ENCODE results near the gene MTHFS. TPM values are rescaled to one million over a fixed set of nuclear protein-coding genes. Genes with fewer than 3 reads are reported as not detected.

MTHFS gene
- total and polyA plus RNA-seq, 4 experiments from 2014 or later, result 21.3 to 136 (median 44.2) TPM

- H3K9me3 Mint-ChIP-seq, result no peaks in the 10 kb centered on the region
- Histone ChIP-seq H3K27me3 (ENCODE audit: insufficient read depth, low read length) (no peaks in the 10 kb centered on the region), H3K4me1 (ENCODE audit: insufficient read depth, low read length) (no peaks in the 10 kb centered on the region), H3K4me3 (ENCODE audit: low read length in 2 of 2) (no peak overlapping the region), H3K9me3 (ENCODE audit: control insufficient read depth in 1 of 2, low read length in 2 of 2) (no peaks in the 10 kb centered on the region), H3K27ac (ENCODE audit: low read depth, low read length) (no peak overlapping the region), H3K36me3 (ENCODE audit: insufficient read depth, low read length) (no peaks in the 10 kb centered on the region)
- H3K36me3 Mint-ChIP-seq, result peaks cover 47 to 52% of the 10 kb centered on the region in 2 donors
- no peak overlapping the region for H3K4me3 Mint-ChIP-seq
- DNase-seq, result no peak
- H3K27ac Mint-ChIP-seq, result no peak overlapping the region
- ChIA-PET CTCF (ENCODE audit: partially characterized antibody) (interaction anchor here (2.0 to 8.2 kb wide), 2 partner anchors 10 to 14 kb away, joined by 5 to 74 read pairs; no protein-coding TSS in a partner anchor), POLR2A (ENCODE audit: partially characterized antibody) (no interaction called here)
- intact Hi-C loops (cut with micrococcal nuclease), result no loop called here
- peaks cover 6 to 31% (median 20%) of the 10 kb centered on the region in 4 donors for H3K4me1 Mint-ChIP-seq
- no peaks in the 10 kb centered on the region for H3K27me3 Mint-ChIP-seq
Measured at GRCh38 chr15:79863886-79864285, 32.9 kb downstream of the MTHFS start.

GRCh38 chr15:79862191-79862590, 34.6 kb downstream of the MTHFS start:
- CTCF ChIA-PET (ENCODE audit: partially characterized antibody), result interaction anchor here (8.2 kb wide), 1 partner anchor 9 kb away, joined by 74 read pairs; no protein-coding TSS in a partner anchor
- peak overlapping the region in 1 of 7 donors; percentile 29 for H3K27ac Mint-ChIP-seq
- intact Hi-C loops (cut with micrococcal nuclease), result no loop called here

GRCh38 chr15:79860661-79861060, 36.2 kb downstream of the MTHFS start:
- Mint-ChIP-seq H3K4me1 (peaks cover 17 to 33% (median 21%) of the 10 kb centered on the region in 4 donors), H3K4me3 (no peak overlapping the region), H3K27me3 (no peaks in the 10 kb centered on the region), H3K9me3 (no peaks in the 10 kb centered on the region), H3K36me3 (peaks cover 32 to 34% of the 10 kb centered on the region in 2 donors), H3K27ac (peak overlapping the region in 2 of 7 donors; percentile 20 to 26)
- Histone ChIP-seq H3K36me3 (ENCODE audit: insufficient read depth, low read length) (no peaks in the 10 kb centered on the region), H3K27me3 (ENCODE audit: insufficient read depth, low read length) (no peaks in the 10 kb centered on the region), H3K4me3 (ENCODE audit: low read length in 2 of 2) (no peak overlapping the region), H3K9me3 (ENCODE audit: control insufficient read depth in 1 of 2, low read length in 2 of 2) (no peaks in the 10 kb centered on the region), H3K27ac (ENCODE audit: low read depth, low read length) (no peak overlapping the region), H3K4me1 (ENCODE audit: insufficient read depth, low read length) (no peaks in the 10 kb centered on the region)
- ChIA-PET CTCF (ENCODE audit: partially characterized antibody) (interaction anchor here (0.7 to 1.8 kb wide), 2 partner anchors 8 to 214 kb away, joined by 3 to 5 read pairs; no protein-coding TSS in a partner anchor), POLR2A (ENCODE audit: partially characterized antibody) (no interaction called here)
- DNase-seq, result no peak
- intact Hi-C loops (cut with micrococcal nuclease), result no loop called here

More at GRCh38 chr15:79862191-79862590, 34.6 kb downstream of the MTHFS start:
- H3K36me3 ChIP-seq (ENCODE audit: insufficient read depth, low read length), result no peaks in the 10 kb centered on the region
- H3K27ac ChIP-seq (ENCODE audit: low read depth, low read length), result no peak overlapping the region
- no peaks in the 10 kb centered on the region for H3K27me3 ChIP-seq (ENCODE audit: insufficient read depth, low read length)
- no peak for DNase-seq
- Mint-ChIP-seq H3K4me1 (peaks cover 14 to 33% (median 22%) of the 10 kb centered on the region in 4 donors), H3K27me3 (no peaks in the 10 kb centered on the region), H3K9me3 (no peaks in the 10 kb centered on the region), H3K36me3 (peaks cover 34 to 42% of the 10 kb centered on the region in 2 donors), H3K4me3 (no peak overlapping the region)
- no peaks in the 10 kb centered on the region for H3K4me1 ChIP-seq (ENCODE audit: insufficient read depth, low read length)
- no peak overlapping the region for H3K4me3 ChIP-seq (ENCODE audit: low read length in 2 of 2)
- no peaks in the 10 kb centered on the region for H3K9me3 ChIP-seq (ENCODE audit: control insufficient read depth in 1 of 2, low read length in 2 of 2)
- POLR2A ChIA-PET (ENCODE audit: partially characterized antibody), result no interaction called here

GRCh38 chr15:79858469-79858868, 38.3 kb downstream of the MTHFS start:
- CTCF ChIA-PET (ENCODE audit: partially characterized antibody), result interaction anchor here (1.4 kb wide), 1 partner anchor 9 kb away, joined by 4 read pairs; no protein-coding TSS in a partner anchor
- peaks cover under 1% of the 10 kb centered on the region for H3K4me1 ChIP-seq (ENCODE audit: insufficient read depth, low read length)
- no peaks in the 10 kb centered on the region for H3K9me3 Mint-ChIP-seq
- peaks cover 21 to 37% (median 25%) of the 10 kb centered on the region in 4 donors for H3K4me1 Mint-ChIP-seq
- H3K27me3 Mint-ChIP-seq, result no peaks in the 10 kb centered on the region
- H3K4me3 ChIP-seq (ENCODE audit: low read length in 2 of 2), result no peak overlapping the region
- intact Hi-C loops (cut with micrococcal nuclease), result no loop called here
- no peak overlapping the region for H3K27ac ChIP-seq (ENCODE audit: low read depth, low read length)
- no peaks in the 10 kb centered on the region for H3K27me3 ChIP-seq (ENCODE audit: insufficient read depth, low read length)
- H3K36me3 Mint-ChIP-seq, result peaks cover 31 to 34% of the 10 kb centered on the region in 2 donors
- POLR2A ChIA-PET (ENCODE audit: partially characterized antibody), result no interaction called here
- H3K27ac Mint-ChIP-seq, result no peak overlapping the region
- H3K9me3 ChIP-seq (ENCODE audit: control insufficient read depth in 1 of 2, low read length in 2 of 2), result no peaks in the 10 kb centered on the region
- H3K36me3 ChIP-seq (ENCODE audit: insufficient read depth, low read length), result no peaks in the 10 kb centered on the region
- no peak overlapping the region for H3K4me3 Mint-ChIP-seq
- no peak for DNase-seq

- Mint-ChIP-seq H3K4me3 (no peak overlapping the region), H3K27me3 (no peaks in the 10 kb centered on the region), H3K27ac (peak overlapping the region in 2 of 7 donors; percentile 18 to 39), H3K36me3 (peaks cover 23 to 43% of the 10 kb centered on the region in 2 donors), H3K4me1 (peaks cover 10 to 32% (median 16%) of the 10 kb centered on the region in 4 donors), H3K9me3 (no peaks in the 10 kb centered on the region)
- Histone ChIP-seq H3K4me3 (ENCODE audit: low read length in 2 of 2) (no peak overlapping the region), H3K27ac (ENCODE audit: low read depth, low read length) (no peak overlapping the region), H3K9me3 (ENCODE audit: control insufficient read depth in 1 of 2, low read length in 2 of 2) (no peaks in the 10 kb centered on the region), H3K4me1 (ENCODE audit: insufficient read depth, low read length) (peaks cover 5% of the 10 kb centered on the region), H3K27me3 (ENCODE audit: insufficient read depth, low read length) (no peaks in the 10 kb centered on the region), H3K36me3 (ENCODE audit: insufficient read depth, low read length) (no peaks in the 10 kb centered on the region)
- peak; percentile 41 to 50 (median 46) for DNase-seq
- intact Hi-C loops (cut with micrococcal nuclease), result loop anchor here (1.0 to 2.0 kb wide), 4 partner anchors 140 to 513 kb away; no protein-coding TSS in a partner anchor
- ChIA-PET CTCF (ENCODE audit: partially characterized antibody) (interaction anchor here (0.7 to 5.5 kb wide), 33 partner anchors 10 to 559 kb away, joined by 3 to 74 read pairs (median 4); partner anchors contain the start of gene BCL2A1), POLR2A (ENCODE audit: partially characterized antibody) (interaction anchor here (1.4 kb wide), 1 partner anchor 69 kb away, joined by 8 read pairs; no protein-coding TSS in a partner anchor)
Measured at GRCh38 chr15:79853492-79854328, 43.1 kb downstream of the MTHFS start.

GRCh38 chr15:79849789-79850188, 47.0 kb downstream of the MTHFS start:
- Mint-ChIP-seq H3K27ac (peak overlapping the region in 2 of 7 donors; percentile 59 to 63), H3K4me1 (peaks cover 12 to 26% (median 19%) of the 10 kb centered on the region in 4 donors), H3K27me3 (no peaks in the 10 kb centered on the region), H3K9me3 (no peaks in the 10 kb centered on the region), H3K4me3 (no peak overlapping the region), H3K36me3 (peaks cover 32 to 56% of the 10 kb centered on the region in 2 donors)
- Histone ChIP-seq H3K27ac (ENCODE audit: low read depth, low read length) (no peak overlapping the region), H3K9me3 (ENCODE audit: control insufficient read depth in 1 of 2, low read length in 2 of 2) (no peaks in the 10 kb centered on the region), H3K4me3 (ENCODE audit: low read length in 2 of 2) (no peak overlapping the region), H3K4me1 (ENCODE audit: insufficient read depth, low read length) (peaks cover 5% of the 10 kb centered on the region), H3K27me3 (ENCODE audit: insufficient read depth, low read length) (no peaks in the 10 kb centered on the region), H3K36me3 (ENCODE audit: insufficient read depth, low read length) (peaks cover 16% of the 10 kb centered on the region)
- intact Hi-C loops (cut with micrococcal nuclease), result no loop called here
- POLR2A ChIA-PET (ENCODE audit: partially characterized antibody), result no interaction called here
- no peak for DNase-seq
- CTCF ChIA-PET (ENCODE audit: partially characterized antibody), result interaction anchor here (0.6 to 1.4 kb wide), 9 partner anchors 9 to 1609 kb away, joined by 3 to 5 read pairs (median 4); no protein-coding TSS in a partner anchor

- Histone ChIP-seq H3K9me3 (ENCODE audit: control insufficient read depth in 1 of 2, low read length in 2 of 2) (no peaks in the 10 kb centered on the region), H3K27ac (ENCODE audit: low read depth, low read length) (no peak overlapping the region), H3K36me3 (ENCODE audit: insufficient read depth, low read length) (peaks cover 20% of the 10 kb centered on the region), H3K27me3 (ENCODE audit: insufficient read depth, low read length) (no peaks in the 10 kb centered on the region), H3K4me1 (ENCODE audit: insufficient read depth, low read length) (no peaks in the 10 kb centered on the region), H3K4me3 (ENCODE audit: low read length in 2 of 2) (no peak overlapping the region)
- peaks cover 45 to 71% of the 10 kb centered on the region in 2 donors for H3K36me3 Mint-ChIP-seq
- no peaks in the 10 kb centered on the region for H3K27me3 Mint-ChIP-seq
- DNase-seq, result no peak
- H3K4me1 Mint-ChIP-seq, result peaks cover 8 to 20% (median 12%) of the 10 kb centered on the region in 4 donors
- CTCF ChIA-PET (ENCODE audit: partially characterized antibody), result no interaction called here
- H3K9me3 Mint-ChIP-seq, result no peaks in the 10 kb centered on the region
- H3K27ac Mint-ChIP-seq, result peak overlapping the region in 2 of 7 donors; percentile 19 to 70
- intact Hi-C loops (cut with micrococcal nuclease), result no loop called here
- H3K4me3 Mint-ChIP-seq, result no peak overlapping the region
- POLR2A ChIA-PET (ENCODE audit: partially characterized antibody), result no interaction called here
Measured at GRCh38 chr15:79846539-79846938, 50.3 kb downstream of the MTHFS start.
